GM19328 (cell line): ENCODE results near the gene PALM2AKAP2.
"Not testable (repeated sequence)": the region's sequence is repeated elsewhere in the genome, so short reads cannot be mapped to it uniquely, and the experiment has no call there.

Experiments used
- ATAC-seq: cut with Tn5 transposase; IDR thresholded peaks from one replicate; pipeline ENCODE4 v1.9.1; 2021; ENCODE audit warnings: mild to moderate bottlenecking, moderate library complexity; ENCODE audit not compliant: unreplicated experiment

The PALM2AKAP2 gene

GRCh38 chr9:109802491-109802890 is 22.5 kb downstream of the PALM2AKAP2 start:
- ATAC-seq = no peak

- ATAC-seq = no peak
These were observed 25.1 kb downstream of the PALM2AKAP2 start for GRCh38 chr9:109805050-109805449.

- no peak for ATAC-seq
These were observed 26.6 kb downstream of the PALM2AKAP2 start for GRCh38 chr9:109806506-109807115.

GRCh38 chr9:109811876-109812275 is 31.9 kb downstream of the PALM2AKAP2 start:
- no peak for ATAC-seq

- no peak for ATAC-seq
These were observed 32.3 kb downstream of the PALM2AKAP2 start for GRCh38 chr9:109812331-109812730.

GRCh38 chr9:109812818-109813281 is 32.9 kb downstream of the PALM2AKAP2 start:
- no peak for ATAC-seq

- no peak for ATAC-seq
These were observed 33.3 kb downstream of the PALM2AKAP2 start for GRCh38 chr9:109813303-109813702.

GRCh38 chr9:109813829-109814228 is 33.8 kb downstream of the PALM2AKAP2 start:
- ATAC-seq = no peak

GRCh38 chr9:109815366-109815947 is 35.5 kb downstream of the PALM2AKAP2 start:
- no peak for ATAC-seq

- no peak for ATAC-seq
These were observed 36.5 kb downstream of the PALM2AKAP2 start for GRCh38 chr9:109816490-109816889.

- ATAC-seq = no peak
These were observed 37.3 kb downstream of the PALM2AKAP2 start for GRCh38 chr9:109817146-109817845.

GRCh38 chr9:109817846-109818472 is 38.0 kb downstream of the PALM2AKAP2 start:
- no peak for ATAC-seq

- no peak for ATAC-seq
These were observed 41.7 kb downstream of the PALM2AKAP2 start for GRCh38 chr9:109821711-109822110.

- ATAC-seq = not testable (repeated sequence)
These were observed 45.4 kb downstream of the PALM2AKAP2 start for GRCh38 chr9:109825383-109825782.

GRCh38 chr9:109826559-109826958 is 46.6 kb downstream of the PALM2AKAP2 start:
- ATAC-seq = no peak

GRCh38 chr9:109828254-109828653 is 48.3 kb downstream of the PALM2AKAP2 start:
- ATAC-seq = no peak
